ENCODE results near the gene SPAG9.

DNA sequence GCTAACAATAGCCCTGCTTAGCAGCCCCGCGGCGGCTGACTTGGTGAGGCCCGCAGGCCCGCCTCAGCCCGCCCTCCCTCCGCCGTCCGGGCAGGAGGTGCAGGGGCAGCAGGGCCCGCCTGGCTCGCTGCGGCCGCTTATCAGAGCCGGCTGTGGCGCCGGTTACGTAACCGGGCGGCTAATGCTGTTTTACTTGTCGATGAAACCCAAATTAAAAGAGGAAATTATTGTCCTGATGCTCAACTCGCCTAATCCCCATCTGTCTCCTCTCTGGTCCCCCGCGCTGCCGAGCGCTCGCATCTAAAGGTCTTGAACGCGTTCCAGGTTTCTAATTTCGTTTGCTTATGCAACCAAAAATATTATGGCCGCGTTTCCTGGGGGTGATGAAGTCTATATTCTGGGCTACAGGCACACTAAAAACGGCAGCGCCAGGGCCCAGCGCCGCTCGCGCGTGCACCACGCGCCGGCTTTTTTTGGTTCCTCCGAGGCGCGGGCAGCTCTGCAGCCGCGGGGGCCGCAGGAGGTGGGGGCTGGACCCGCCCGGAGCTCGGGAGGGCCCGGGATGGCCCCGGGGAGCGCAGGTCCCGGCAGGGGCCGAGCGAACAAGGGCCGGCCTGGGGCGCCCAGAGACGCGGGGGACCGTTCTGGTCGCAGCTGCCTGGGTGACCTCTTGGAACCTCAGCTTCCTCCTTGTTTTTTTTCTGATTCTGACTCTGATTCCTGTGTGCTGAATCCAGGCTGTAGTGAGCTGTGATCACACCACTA lies 189.3 kb downstream of the SPAG9 start:
- TF ChIP-seq POLR2A (IDR thresholded peaks at IDR 0.05; ENCODE audit: low read depth, low read length) (no peak), POLR2AphosphoS5 (IDR thresholded peaks at IDR 0.05; ENCODE audit: low read depth, low read length) (no peak), TAF1 (IDR thresholded peaks at IDR 0.05; ENCODE audit: borderline replicate concordance, low read depth, low read length) (no peak)

Data from GM12892 (cell line).